Mesendoderm (in vitro differentiated cells): ENCODE data around the gene PDE4C.

Source experiments
- DNase-seq: peaks from one replicate; pipeline ENCODE4 v3.0.0; 2013
- H2AK5ac ChIP-seq: 2 replicates; pipeline ENCODE4 v1.6.1; 2013; ENCODE audit warnings: low read length, inconsistent platforms
- H2BK120ac ChIP-seq: 2 replicates; pipeline ENCODE4 v1.6.1; 2013; ENCODE audit warnings: low read depth, mild to moderate bottlenecking, low read length, moderate library complexity, mixed read lengths
- H2BK15ac ChIP-seq: replicated peaks from 2 replicates; pipeline ENCODE4 v1.6.1; 2013; ENCODE audit warnings: low read depth, mild to moderate bottlenecking, moderate library complexity
- H2BK5ac ChIP-seq: 2 replicates; pipeline ENCODE4 v1.6.1; 2013; ENCODE audit warnings: low read length, inconsistent platforms
- H3K18ac ChIP-seq: 2 replicates; pipeline ENCODE4 v1.6.1; 2013; ENCODE audit warnings: mild to moderate bottlenecking, low read length, mixed read lengths
- H3K23ac ChIP-seq: one replicate; pipeline ENCODE4 v1.6.1; 2013; ENCODE audit warnings: low read length
- H3K27ac ChIP-seq: 2 replicates; pipeline ENCODE4 v1.5.1; 2013; ENCODE audit warnings: low read depth, mild to moderate bottlenecking, inconsistent platforms, low read length, moderate library complexity
- H3K27me3 ChIP-seq: 2 replicates; pipeline ENCODE4 v1.6.1; 2013; ENCODE audit warnings: low read length, control low read depth, mild to moderate bottlenecking, inconsistent platforms; ENCODE audit not compliant: insufficient read depth, poor library complexity
- H3K36me3 ChIP-seq: 2 replicates; pipeline ENCODE4 v1.6.1; 2013; ENCODE audit warnings: low read length, inconsistent platforms; ENCODE audit not compliant: control insufficient read depth, insufficient read depth
- H3K4ac ChIP-seq: one replicate; pipeline ENCODE4 v1.6.1; 2013; ENCODE audit warnings: low read depth, mild to moderate bottlenecking, low read length, moderate library complexity
- H3K4me1 ChIP-seq: 2 replicates; pipeline ENCODE4 v1.6.1; 2013; ENCODE audit warnings: low read depth, low read length, inconsistent platforms; ENCODE audit not compliant: control insufficient read depth
- H3K4me2 ChIP-seq: 2 replicates; pipeline ENCODE4 v1.6.1; 2013; ENCODE audit warnings: low read length
- H3K4me3 ChIP-seq: 2 replicates; pipeline ENCODE4 v1.5.1; 2013; ENCODE audit warnings: mild to moderate bottlenecking, low read length
- H3K56ac ChIP-seq: one replicate; pipeline ENCODE4 v1.6.1; 2013; ENCODE audit warnings: low read length
- H3K79me1 ChIP-seq: 2 replicates; pipeline ENCODE4 v1.6.1; 2013; ENCODE audit warnings: low read length, inconsistent platforms
- H3K79me2 ChIP-seq: 2 replicates; pipeline ENCODE4 v1.6.1; 2013; ENCODE audit warnings: mild to moderate bottlenecking, low read length; ENCODE audit not compliant: control insufficient read depth, insufficient read depth
- H3K9ac ChIP-seq: 2 replicates; pipeline ENCODE4 v1.6.1; 2013; ENCODE audit warnings: low read length, inconsistent platforms
- H4K5ac ChIP-seq: one replicate; pipeline ENCODE4 v1.6.1; 2013; ENCODE audit warnings: low read length
- H4K8ac ChIP-seq: one replicate; pipeline ENCODE4 v1.6.1; 2013; ENCODE audit warnings: low read depth, mild to moderate bottlenecking, control low read depth, low read length, moderate library complexity
- WGBS: extraction: QIAGEN DNeasy Blood & Tissue Kit; methylation state at CpG from one replicate; pipeline ENCODE4 v1.1.7; 2013; ENCODE audit warnings: low lambda C conversion rate, missing lambda C conversion rate; ENCODE audit not compliant: insufficient coverage; ENCODE audit errors: extremely low coverage; 5-methylcytosine and 5-hydroxymethylcytosine counted together

Gene PDE4C

DNA sequence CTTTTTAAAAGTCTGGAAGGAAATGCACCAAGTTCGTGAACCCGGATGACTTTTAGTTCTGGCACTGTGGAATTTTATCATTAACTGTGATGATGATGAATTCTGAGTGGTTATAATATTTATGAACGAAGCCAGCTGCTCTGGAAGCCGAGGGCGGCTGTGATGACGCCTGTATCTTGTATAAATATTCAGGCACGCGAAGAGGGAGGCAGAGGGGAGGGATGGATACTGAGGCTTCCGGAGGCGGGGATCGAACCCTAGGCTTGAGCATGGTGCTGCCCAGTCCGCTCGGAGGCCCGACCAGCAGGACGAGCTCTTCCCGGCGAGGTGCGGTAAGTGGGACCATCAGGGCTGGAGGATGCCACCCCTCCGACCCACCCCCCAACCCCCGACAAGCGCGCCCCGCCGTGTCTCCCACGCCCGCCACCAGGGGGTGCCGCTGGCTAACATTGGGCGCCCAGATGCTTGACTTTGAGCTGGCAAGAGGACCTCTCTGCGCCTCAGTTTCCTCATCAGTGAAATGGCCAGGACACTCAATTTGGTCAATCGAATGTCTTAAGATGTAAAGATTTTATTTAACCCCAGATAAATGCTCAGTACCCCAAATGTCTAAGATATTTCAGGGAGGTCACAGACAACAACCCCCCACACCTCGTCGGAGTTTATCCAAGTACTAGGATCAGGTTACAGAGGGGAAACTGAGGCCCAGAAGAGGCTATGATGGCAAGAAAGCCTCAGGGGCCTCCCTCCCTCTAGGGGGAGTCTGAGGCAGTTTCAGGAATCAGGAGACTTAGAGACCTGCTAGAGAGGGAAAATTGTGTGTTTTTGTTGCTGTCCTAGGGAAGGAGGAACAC lies 17.9 kb downstream of the PDE4C start:
- Histone ChIP-seq H2BK120ac (no peak overlapping the region), H3K79me1 (no peaks in the 10 kb centered on the region), H3K79me2 (no peaks in the 10 kb centered on the region), H2BK15ac (no peak overlapping the region), H3K36me3 (no peaks in the 10 kb centered on the region), H2BK5ac (no peak overlapping the region), H4K5ac (no peak overlapping the region), H3K9ac (no peak overlapping the region), H3K27ac (no peak overlapping the region), H3K4me2 (no peak overlapping the region), H3K4me1 (peaks cover under 1% of the 10 kb centered on the region), H3K4me3 (no peak overlapping the region), H3K23ac (no peak overlapping the region), H3K18ac (no peak overlapping the region), H3K27me3 (no peaks in the 10 kb centered on the region), H3K56ac (no peak overlapping the region), H2AK5ac (no peak overlapping the region), H3K4ac (no peak overlapping the region), H4K8ac (no peak overlapping the region)
- DNase-seq = no peak
- WGBS = no CpG with 5 or more reads among the region's 32 CpGs

GRCh38 chr19:18206018-18206417 lies 20.2 kb downstream of the PDE4C start:
- Histone ChIP-seq H3K4ac (no peak overlapping the region), H3K4me2 (peak overlapping the region; percentile 60), H3K27me3 (no peaks in the 10 kb centered on the region), H4K8ac (no peak overlapping the region), H3K79me1 (no peaks in the 10 kb centered on the region), H3K23ac (no peak overlapping the region), H3K27ac (peak overlapping the region; percentile 97), H3K79me2 (no peaks in the 10 kb centered on the region), H3K18ac (peak overlapping the region; percentile 98), H2BK5ac (no peak overlapping the region), H2AK5ac (no peak overlapping the region), H3K4me1 (peaks cover 3% of the 10 kb centered on the region), H3K56ac (peak overlapping the region; percentile 90), H3K36me3 (no peaks in the 10 kb centered on the region), H3K4me3 (no peak overlapping the region), H4K5ac (no peak overlapping the region), H2BK15ac (no peak overlapping the region), H2BK120ac (no peak overlapping the region), H3K9ac (peak overlapping the region; percentile 89)
- WGBS = no CpG with 5 or more reads among the region's 12 CpGs
- DNase-seq = no peak

- Histone ChIP-seq H3K36me3 (no peaks in the 10 kb centered on the region), H3K9ac (peak overlapping the region; percentile 89), H3K4me3 (peak overlapping the region; percentile 47), H2BK120ac (no peak overlapping the region), H4K5ac (no peak overlapping the region), H3K79me1 (no peaks in the 10 kb centered on the region), H3K4me2 (peak overlapping the region; percentile 60), H3K23ac (no peak overlapping the region), H3K27me3 (no peaks in the 10 kb centered on the region), H2BK5ac (peak overlapping the region; percentile 51), H3K4ac (peak overlapping the region; percentile 93), H2BK15ac (no peak overlapping the region), H3K27ac (peak overlapping the region; percentile 97), H3K56ac (peak overlapping the region; percentile 90), H4K8ac (no peak overlapping the region), H2AK5ac (no peak overlapping the region), H3K79me2 (no peaks in the 10 kb centered on the region), H3K4me1 (peaks cover 3% of the 10 kb centered on the region), H3K18ac (peak overlapping the region; percentile 98)
- WGBS = no CpG with 5 or more reads among the region's 36 CpGs
- peak; percentile 71 for DNase-seq
Measured at GRCh38 chr19:18205200-18205892, 20.9 kb downstream of the PDE4C start.

DNA sequence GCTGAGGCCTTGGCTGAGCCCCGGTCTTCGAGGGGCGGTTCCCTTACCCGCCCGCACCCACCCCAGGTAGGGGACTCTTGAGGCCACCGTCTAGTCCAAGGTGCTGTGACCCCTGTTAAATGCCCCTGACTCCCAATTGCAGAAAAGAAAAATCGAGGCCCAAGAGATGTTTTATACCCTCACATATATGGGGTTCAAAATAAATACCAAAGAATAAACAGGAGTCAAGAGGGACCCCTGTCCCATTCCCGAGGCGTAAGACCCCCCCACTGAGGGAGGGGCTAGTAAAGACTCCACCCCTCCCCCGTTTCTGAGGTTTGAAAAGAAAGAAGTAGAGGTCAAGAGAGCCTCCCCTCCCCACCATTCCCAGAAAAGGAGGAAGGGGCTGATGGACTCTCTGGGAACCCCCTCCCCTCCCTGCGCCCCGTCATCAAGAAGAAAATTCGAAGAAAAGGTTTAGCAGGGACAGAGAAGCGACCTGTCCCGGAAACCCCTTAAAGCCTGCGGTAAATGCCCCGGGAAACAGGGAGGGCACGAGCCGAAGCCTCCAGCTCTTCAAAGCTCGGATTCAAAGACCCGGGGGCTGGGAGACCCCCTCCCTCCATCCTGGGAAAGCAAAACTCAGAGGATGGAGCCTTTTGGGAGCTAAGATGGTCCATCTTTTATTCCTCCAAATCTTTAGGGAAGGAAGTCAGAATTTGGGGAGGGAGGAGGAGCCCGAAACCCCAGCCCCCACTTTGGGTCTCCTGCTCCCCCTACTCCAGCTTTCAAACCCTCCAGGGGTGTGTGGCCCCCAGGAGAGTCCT lies 21.6 kb downstream of the PDE4C start:
- DNase-seq = peak; percentile 82
- Histone ChIP-seq H3K23ac (no peak overlapping the region), H4K5ac (no peak overlapping the region), H3K9ac (peak overlapping the region; percentile 89), H3K4me2 (peak overlapping the region; percentile 33), H2BK120ac (no peak overlapping the region), H3K79me2 (no peaks in the 10 kb centered on the region), H3K36me3 (no peaks in the 10 kb centered on the region), H2BK5ac (peak overlapping the region; percentile 25), H2AK5ac (no peak overlapping the region), H3K4me3 (peak overlapping the region; percentile 47), H4K8ac (peak overlapping the region; percentile 97), H3K18ac (peak overlapping the region; percentile 98), H3K4ac (peak overlapping the region; percentile 93), H3K56ac (peak overlapping the region; percentile 90), H3K27ac (peak overlapping the region; percentile 97), H3K27me3 (no peaks in the 10 kb centered on the region), H3K79me1 (no peaks in the 10 kb centered on the region), H2BK15ac (no peak overlapping the region), H3K4me1 (peaks cover 3% of the 10 kb centered on the region)
- no CpG with 5 or more reads among the region's 22 CpGs for WGBS

- H3K79me1 ChIP-seq = no peaks in the 10 kb centered on the region
- H3K27ac ChIP-seq = peak within 1 kb of the TSS; percentile 97
- H3K27me3 ChIP-seq = no peaks in the 10 kb centered on the region
- H3K4me2 ChIP-seq = peak within 1 kb of the TSS; percentile 81
- peak within 1 kb of the TSS; percentile 98 for H3K18ac ChIP-seq
- H2BK15ac ChIP-seq = no peak within 1 kb of the TSS
- peaks cover 3% of the 10 kb centered on the region for H3K4me1 ChIP-seq
- H4K8ac ChIP-seq = peak within 1 kb of the TSS; percentile 97
- H3K36me3 ChIP-seq = no peaks in the 10 kb centered on the region
- H3K9ac ChIP-seq = peak within 1 kb of the TSS; percentile 89
- H3K79me2 ChIP-seq = no peaks in the 10 kb centered on the region
- peak within 1 kb of the TSS; percentile 47 for H3K4me3 ChIP-seq
- no peak within 1 kb of the TSS for H2AK5ac ChIP-seq
- H3K56ac ChIP-seq = peak within 1 kb of the TSS; percentile 90
- no CpG with 5 or more reads among the region's 50 CpGs for WGBS
- no peak within 1 kb of the TSS for H4K5ac ChIP-seq
- DNase-seq = peak; percentile 100
- H3K23ac ChIP-seq = no peak within 1 kb of the TSS
- H2BK5ac ChIP-seq = peak within 1 kb of the TSS; percentile 25
- H2BK120ac ChIP-seq = no peak within 1 kb of the TSS
- peak within 1 kb of the TSS; percentile 93 for H3K4ac ChIP-seq
Measured at GRCh38 chr19:18203863-18204393, 22.3 kb downstream of the PDE4C start, which contains the start of gene RAB3A. Gene RAB3A (minus strand): TSS chr19:18204042. CDS start chr19:18202740, 1,302 bp downstream.
